GM18508 (cell line): Measurements from ENCODE around the gene PRKCE.

Source experiments
- ATAC-seq: cut with Tn5 transposase; IDR thresholded peaks from one replicate; pipeline ENCODE4 v1.9.1; 2021; ENCODE audit warnings: moderate number of reproducible peaks; ENCODE audit not compliant: insufficient read depth, unreplicated experiment

PRKCE gene

GRCh38 chr2:46018773-46019591, 367.5 kb downstream of the PRKCE start:
- ATAC-seq, result no peak

GRCh38 chr2:46020416-46020815, 368.9 kb downstream of the PRKCE start:
- no peak for ATAC-seq

GRCh38 chr2:46023165-46023854, 371.8 kb downstream of the PRKCE start:
- ATAC-seq, result no peak

GRCh38 chr2:46024146-46024779, 372.8 kb downstream of the PRKCE start:
- no peak for ATAC-seq

- ATAC-seq, result no peak
Observed at GRCh38 chr2:46025081-46025480, 373.6 kb downstream of the PRKCE start.

GRCh38 chr2:46025676-46026075, 374.2 kb downstream of the PRKCE start:
- ATAC-seq, result no peak

GRCh38 chr2:46026431-46026830, 375.0 kb downstream of the PRKCE start:
- no peak for ATAC-seq

GRCh38 chr2:46029332-46029811, 377.9 kb downstream of the PRKCE start:
- no peak for ATAC-seq

- no peak for ATAC-seq
Observed at GRCh38 chr2:46030330-46030729, 378.9 kb downstream of the PRKCE start.

GRCh38 chr2:46032161-46032813, 380.8 kb downstream of the PRKCE start:
- ATAC-seq, result no peak

- no peak for ATAC-seq
Observed at GRCh38 chr2:46032996-46033395, 381.5 kb downstream of the PRKCE start.

- ATAC-seq, result no peak
Observed at GRCh38 chr2:46034535-46034934, 383.1 kb downstream of the PRKCE start.

- ATAC-seq, result no peak
Observed at GRCh38 chr2:46036929-46037328, 385.5 kb downstream of the PRKCE start.

GRCh38 chr2:46039543-46040303, 388.2 kb downstream of the PRKCE start:
- no peak for ATAC-seq

- ATAC-seq, result no peak
Observed at GRCh38 chr2:46040563-46041155, 389.2 kb downstream of the PRKCE start.

- no peak for ATAC-seq
Observed at GRCh38 chr2:46041434-46041833, 390.0 kb downstream of the PRKCE start.

GRCh38 chr2:46042207-46042637, 390.7 kb downstream of the PRKCE start:
- no peak for ATAC-seq

GRCh38 chr2:46042711-46043110, 391.2 kb downstream of the PRKCE start:
- no peak for ATAC-seq

- ATAC-seq, result no peak
Observed at GRCh38 chr2:46045888-46046287, 394.4 kb downstream of the PRKCE start.
